GM19455 (cell line): ENCODE data around the gene TLCD5.

Experiments used
- ATAC-seq: cut with Tn5 transposase; IDR thresholded peaks from one replicate; pipeline ENCODE4 v1.9.1; 2021; ENCODE audit not compliant: unreplicated experiment

The TLCD5 gene

GRCh38 chr11:120324932-120325810, at the start of gene TLCD5:
Gene TLCD5 (plus strand): TSS chr11:120325299. CDS start chr11:120327442, 2,143 bp downstream.
- peak; percentile 53 for ATAC-seq

- no peak for ATAC-seq
Measured at GRCh38 chr11:120279502-120279901, 45.6 kb upstream of the TLCD5 start.

- no peak for ATAC-seq
Measured at GRCh38 chr11:120280600-120281051, 44.5 kb upstream of the TLCD5 start.

GRCh38 chr11:120281143-120281795, 43.8 kb upstream of the TLCD5 start:
- ATAC-seq: no peak

GRCh38 chr11:120283124-120283523, 42.0 kb upstream of the TLCD5 start:
- no peak for ATAC-seq

- ATAC-seq: no peak
Measured at GRCh38 chr11:120284272-120284671, 40.8 kb upstream of the TLCD5 start.

- ATAC-seq: no peak
Measured at GRCh38 chr11:120285256-120285655, 39.8 kb upstream of the TLCD5 start.

GRCh38 chr11:120288021-120288420, 37.1 kb upstream of the TLCD5 start:
- no peak for ATAC-seq

- ATAC-seq: no peak
Measured at GRCh38 chr11:120289426-120289825, 35.7 kb upstream of the TLCD5 start.

GRCh38 chr11:120290956-120291355, 34.1 kb upstream of the TLCD5 start:
- no peak for ATAC-seq

- ATAC-seq: no peak
Measured at GRCh38 chr11:120293038-120293800, 31.9 kb upstream of the TLCD5 start.

- ATAC-seq: no peak
Measured at GRCh38 chr11:120294096-120294495, 31.0 kb upstream of the TLCD5 start.

GRCh38 chr11:120295099-120295498, 30.0 kb upstream of the TLCD5 start:
- no peak for ATAC-seq

GRCh38 chr11:120296554-120296953, 28.5 kb upstream of the TLCD5 start:
- ATAC-seq: no peak

- no peak for ATAC-seq
Measured at GRCh38 chr11:120298461-120298860, 26.6 kb upstream of the TLCD5 start.

- no peak for ATAC-seq
Measured at GRCh38 chr11:120302001-120302805, 22.9 kb upstream of the TLCD5 start.

GRCh38 chr11:120303004-120303637, 22.0 kb upstream of the TLCD5 start:
- ATAC-seq: no peak

GRCh38 chr11:120304526-120304925, 20.6 kb upstream of the TLCD5 start:
- no peak for ATAC-seq

- no peak for ATAC-seq
Measured at GRCh38 chr11:120305286-120305685, 19.8 kb upstream of the TLCD5 start.
